GM18870 (cell line): ENCODE results near the gene NKD2.
"Not testable (repeated sequence)": the region's sequence is repeated elsewhere in the genome, so short reads cannot be mapped to it uniquely, and the experiment has no call there.

Experiments used
- ATAC-seq: cut with Tn5 transposase; IDR thresholded peaks from one replicate; pipeline ENCODE4 v1.9.1; 2021; ENCODE audit warnings: moderate library complexity; ENCODE audit not compliant: unreplicated experiment

Gene NKD2

GRCh38 chr5:1054799-1055775, 46.5 kb downstream of the NKD2 start:
- ATAC-seq, result no peak

- no peak for ATAC-seq
These were observed 47.5 kb downstream of the NKD2 start for GRCh38 chr5:1055896-1056610.

GRCh38 chr5:1056611-1057484, 48.2 kb downstream of the NKD2 start:
- ATAC-seq, result no peak

GRCh38 chr5:1057485-1058082, 49.0 kb downstream of the NKD2 start:
- ATAC-seq, result no peak

GRCh38 chr5:1058083-1058945, 49.7 kb downstream of the NKD2 start:
- ATAC-seq, result no peak

- no peak for ATAC-seq
These were observed 50.6 kb downstream of the NKD2 start for GRCh38 chr5:1058988-1059883.

- ATAC-seq, result no peak
These were observed 51.3 kb downstream of the NKD2 start for GRCh38 chr5:1059884-1060263.

GRCh38 chr5:1060535-1060981, 52.0 kb downstream of the NKD2 start:
- ATAC-seq, result no peak

GRCh38 chr5:1061292-1061691, 52.7 kb downstream of the NKD2 start:
- ATAC-seq, result not testable (repeated sequence)

GRCh38 chr5:1061916-1062315, 53.3 kb downstream of the NKD2 start:
- ATAC-seq, result no peak

GRCh38 chr5:1062761-1063568, 54.4 kb downstream of the NKD2 start:
- ATAC-seq, result no peak

GRCh38 chr5:1063661-1064382, 55.2 kb downstream of the NKD2 start:
- ATAC-seq, result no peak

GRCh38 chr5:1064383-1065142, 56.0 kb downstream of the NKD2 start:
- ATAC-seq, result no peak

GRCh38 chr5:1065143-1065750, 56.6 kb downstream of the NKD2 start:
- no peak for ATAC-seq

- ATAC-seq, result no peak
These were observed 57.5 kb downstream of the NKD2 start for GRCh38 chr5:1065891-1066650.
